Measurements from ENCODE around the gene TNIP1.

TNIP1 gene

DNA sequence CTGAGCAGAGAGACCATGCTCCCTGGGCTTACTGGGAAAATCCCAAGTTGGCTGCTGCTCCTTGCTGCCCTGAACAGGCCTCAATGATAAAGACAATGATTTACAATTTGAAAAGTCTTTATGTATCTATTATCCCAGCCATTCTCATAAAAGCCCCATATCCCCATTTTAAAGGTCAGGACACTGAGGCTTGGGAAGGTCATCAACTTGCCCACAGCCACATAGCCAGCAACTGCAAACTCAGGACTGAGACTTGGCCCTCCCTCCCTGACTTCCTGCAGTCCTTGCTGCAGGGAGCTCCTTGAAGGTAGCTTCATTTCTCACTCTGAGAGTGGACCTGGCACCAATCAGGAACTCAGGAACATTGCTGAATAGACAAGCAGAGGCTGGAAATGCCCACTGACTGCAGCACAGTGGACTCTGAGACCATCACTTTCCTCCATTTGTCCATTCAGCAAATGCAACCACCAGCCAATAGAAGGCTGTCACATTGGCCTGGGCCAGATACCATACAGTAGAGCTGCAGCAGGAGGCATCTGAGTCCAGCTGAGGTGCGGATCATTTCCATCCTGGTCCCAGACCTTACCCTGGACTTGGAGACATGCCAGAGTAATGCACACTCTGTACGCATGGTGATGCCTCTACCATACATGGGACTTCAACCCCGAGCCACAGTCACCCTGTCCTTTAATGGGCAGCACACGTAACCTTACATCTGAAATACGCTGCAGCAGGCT lies 18.3 kb downstream of the TNIP1 start:
- no peak for DNase-seq

DNA sequence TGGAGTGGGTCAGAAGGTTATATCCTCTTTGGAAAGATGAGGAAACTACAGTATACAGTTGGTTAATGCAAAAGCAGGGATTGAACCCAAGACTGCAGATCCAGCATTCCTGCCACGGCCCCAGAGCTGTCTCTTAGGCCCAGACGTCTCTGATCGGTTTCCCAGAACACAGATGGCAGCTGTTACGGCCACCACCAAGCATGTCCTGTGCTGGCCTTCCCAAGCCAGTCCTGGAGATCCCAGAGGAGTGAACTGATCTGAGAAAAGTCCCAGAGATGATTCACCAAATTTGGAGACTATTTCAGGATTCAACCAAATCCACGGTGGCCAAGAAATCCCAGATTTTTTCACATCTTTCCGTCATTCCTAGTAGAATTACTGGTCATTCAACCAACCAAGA lies 20.1 kb downstream of the TNIP1 start:
- DNase-seq, result no peak

DNA sequence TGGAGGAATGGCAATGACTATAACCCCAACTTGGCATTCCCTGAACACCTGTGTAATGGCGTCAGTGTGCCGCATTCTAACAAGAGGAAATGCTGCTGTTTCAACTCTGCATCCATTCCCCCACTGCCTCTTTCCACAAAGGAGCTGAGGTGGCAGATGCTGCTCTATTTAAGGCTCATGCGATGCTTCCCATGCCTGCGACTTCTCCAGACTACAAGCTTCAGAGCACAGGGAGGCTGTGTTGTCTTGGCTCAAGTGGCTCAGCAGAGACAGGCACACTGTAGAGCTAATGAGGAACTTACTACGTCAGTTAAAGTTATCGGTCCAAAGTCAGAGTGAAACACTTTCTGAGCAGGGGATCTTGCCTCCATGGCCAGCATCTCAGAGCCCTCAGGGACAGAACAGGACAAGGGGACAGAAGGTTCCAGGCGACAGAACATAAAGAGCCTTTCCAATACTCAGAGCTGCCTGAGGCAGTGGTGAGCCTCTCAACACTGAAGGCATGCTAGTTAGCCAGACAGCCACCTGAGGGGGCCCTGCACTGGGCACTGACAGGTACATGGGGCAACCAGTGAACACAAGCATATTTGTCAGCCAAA lies 21.8 kb downstream of the TNIP1 start:
- peak; percentile 16 for DNase-seq

DNA sequence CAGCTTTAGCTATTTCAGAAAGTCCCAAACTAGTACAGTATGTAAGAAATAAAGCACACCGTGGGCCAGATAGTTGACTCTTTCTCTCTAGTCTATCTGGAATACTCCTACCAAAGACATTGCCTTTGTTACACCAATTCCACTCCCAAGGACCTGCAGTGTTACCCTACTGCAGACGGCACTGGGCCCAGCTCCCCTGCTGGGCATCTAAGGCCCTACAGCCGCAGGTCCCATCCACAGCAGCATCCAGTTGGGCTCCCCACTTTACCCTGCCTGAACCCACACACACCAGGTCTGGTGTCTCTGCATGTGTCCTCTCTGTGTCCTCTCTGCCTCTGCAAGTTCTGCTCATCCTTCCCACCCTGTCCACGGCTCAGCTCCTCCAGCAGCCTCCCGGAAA lies 22.5 kb downstream of the TNIP1 start:
- DNase-seq, result no peak

DNA sequence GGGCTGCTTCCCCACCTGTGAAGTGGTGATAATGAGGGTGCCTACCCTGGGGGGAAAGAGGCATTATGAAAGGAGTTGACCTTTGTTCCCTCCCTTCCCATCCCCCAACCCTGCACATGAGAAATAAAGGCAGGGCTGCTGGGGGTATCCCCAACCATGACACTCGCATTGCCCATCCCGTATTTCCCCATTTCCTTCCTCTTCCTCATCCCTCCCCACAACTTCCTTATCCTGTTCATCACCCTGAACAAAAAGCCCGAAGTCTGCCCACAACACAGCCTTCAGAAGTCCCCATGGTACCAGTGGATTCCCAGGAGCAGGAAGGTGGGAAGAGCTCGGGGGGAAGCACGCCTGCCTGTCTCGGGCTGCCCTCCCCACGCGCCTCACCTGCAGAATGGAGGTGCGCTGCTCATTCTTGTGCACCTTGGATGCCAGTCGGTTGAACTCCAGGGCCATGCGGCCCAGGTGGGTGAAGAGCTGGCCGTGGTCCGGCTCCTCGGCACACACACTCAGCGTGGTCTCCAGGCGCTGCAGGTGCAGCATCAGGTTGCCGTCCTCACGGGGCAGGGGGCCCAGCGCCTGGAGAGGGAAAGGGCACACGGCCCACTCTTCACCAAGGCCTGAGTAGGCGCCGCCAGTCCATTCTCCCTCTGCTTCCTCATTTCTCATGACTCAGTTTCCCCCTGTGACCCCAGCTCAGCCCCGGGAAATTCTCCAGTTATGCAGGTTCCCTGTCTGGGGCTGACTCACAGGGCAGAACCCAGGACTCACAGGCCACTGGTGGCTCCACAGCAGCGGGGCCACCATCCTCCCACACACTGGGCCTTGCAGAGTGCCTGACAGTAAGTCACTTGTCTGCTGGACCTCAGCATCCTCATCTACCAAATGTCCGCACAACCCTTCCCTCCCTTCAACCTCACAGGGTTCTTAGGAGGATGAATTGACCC lies 24.2 kb downstream of the TNIP1 start:
- DNase-seq, result no peak

DNA sequence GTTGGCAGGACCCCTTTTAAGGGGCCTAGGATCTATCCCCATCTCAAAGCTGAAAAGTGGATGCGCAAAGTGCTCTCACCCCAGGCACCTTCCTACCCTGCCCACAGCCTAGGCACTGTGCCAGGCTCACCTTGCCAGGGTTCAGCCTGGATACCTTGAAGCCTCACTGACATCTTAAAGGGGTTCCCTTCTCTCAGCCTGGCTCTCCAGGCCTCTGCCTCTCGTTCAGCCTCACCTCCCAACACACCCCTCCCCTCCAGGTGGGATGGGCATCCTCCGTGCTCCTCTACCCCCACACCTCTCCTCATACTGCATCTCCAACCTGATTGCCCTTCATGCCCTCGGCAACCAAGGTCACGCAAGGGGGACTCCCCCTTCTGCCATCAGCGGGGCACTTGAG lies 25.5 kb downstream of the TNIP1 start:
- no peak for DNase-seq

DNA sequence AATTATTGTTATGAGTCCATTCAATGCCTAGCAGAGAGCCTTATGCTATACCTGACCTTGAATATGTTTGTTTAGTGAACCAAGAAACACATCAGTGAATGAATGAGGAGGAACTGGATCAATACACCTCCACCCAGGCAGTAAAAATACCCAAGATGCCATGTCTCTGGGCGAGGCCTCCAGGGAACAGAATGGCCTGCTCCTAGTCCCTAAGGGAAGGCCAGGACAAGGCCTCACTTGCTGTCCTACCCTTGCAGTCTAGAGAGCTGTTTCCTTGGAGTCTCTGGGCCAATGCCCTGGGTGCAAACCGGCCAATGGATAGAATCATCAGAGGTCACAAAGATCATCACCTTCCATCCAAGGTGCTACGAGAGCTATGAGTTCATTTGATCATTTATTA lies 26.1 kb downstream of the TNIP1 start:
- no peak for DNase-seq

DNA sequence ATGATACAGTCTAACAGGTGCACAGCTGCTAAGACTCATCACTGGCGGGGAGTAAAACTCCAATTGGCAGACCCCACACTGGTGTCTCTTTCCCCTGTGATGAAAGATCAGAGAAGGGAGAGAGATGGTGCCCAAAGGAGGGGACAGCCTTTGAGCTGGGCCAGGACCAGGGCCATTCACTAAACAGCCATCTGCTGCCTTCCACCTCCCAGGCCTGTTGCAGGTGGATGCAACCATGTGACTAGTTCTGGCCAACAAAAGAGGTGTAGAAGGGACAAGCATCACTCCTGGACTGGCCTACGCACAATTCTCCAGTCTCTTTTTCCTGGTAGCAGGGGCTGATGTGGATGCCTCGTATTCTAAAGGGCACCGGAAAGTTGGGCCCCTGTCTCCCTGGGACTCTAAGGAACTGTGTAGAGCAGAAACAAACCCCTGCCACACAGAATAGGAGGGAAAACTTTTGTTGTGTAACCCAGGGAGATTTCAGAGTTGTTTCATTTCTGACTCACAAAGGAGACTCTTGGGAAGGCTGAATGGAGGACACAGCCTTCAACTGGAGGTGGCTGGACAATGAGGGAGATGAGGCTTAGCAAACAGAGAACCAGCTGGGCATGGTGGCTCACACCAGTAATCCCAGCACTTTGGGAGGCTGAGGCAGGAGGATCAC lies 26.9 kb downstream of the TNIP1 start:
- DNase-seq, result no peak

DNA sequence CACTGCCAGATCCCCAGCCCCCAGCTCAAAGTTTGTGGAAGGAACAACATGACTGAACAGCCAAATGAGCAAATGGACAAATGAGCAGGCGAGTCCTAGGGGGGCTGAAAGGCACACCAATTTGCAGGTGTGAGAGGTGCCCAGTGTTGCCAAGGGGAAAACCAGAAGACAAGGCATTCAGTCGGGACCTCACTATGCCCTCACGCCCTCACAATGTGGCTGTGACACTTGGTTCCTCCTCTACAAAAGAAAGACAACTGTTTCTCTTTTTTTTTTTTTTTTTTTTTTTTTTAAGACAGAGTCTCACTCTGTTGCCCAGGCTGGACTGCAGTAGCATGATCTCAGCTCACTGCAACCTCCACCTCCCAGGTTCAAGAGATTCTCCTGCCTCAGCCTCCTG lies 28.0 kb downstream of the TNIP1 start:
- DNase-seq, result no peak

DNA sequence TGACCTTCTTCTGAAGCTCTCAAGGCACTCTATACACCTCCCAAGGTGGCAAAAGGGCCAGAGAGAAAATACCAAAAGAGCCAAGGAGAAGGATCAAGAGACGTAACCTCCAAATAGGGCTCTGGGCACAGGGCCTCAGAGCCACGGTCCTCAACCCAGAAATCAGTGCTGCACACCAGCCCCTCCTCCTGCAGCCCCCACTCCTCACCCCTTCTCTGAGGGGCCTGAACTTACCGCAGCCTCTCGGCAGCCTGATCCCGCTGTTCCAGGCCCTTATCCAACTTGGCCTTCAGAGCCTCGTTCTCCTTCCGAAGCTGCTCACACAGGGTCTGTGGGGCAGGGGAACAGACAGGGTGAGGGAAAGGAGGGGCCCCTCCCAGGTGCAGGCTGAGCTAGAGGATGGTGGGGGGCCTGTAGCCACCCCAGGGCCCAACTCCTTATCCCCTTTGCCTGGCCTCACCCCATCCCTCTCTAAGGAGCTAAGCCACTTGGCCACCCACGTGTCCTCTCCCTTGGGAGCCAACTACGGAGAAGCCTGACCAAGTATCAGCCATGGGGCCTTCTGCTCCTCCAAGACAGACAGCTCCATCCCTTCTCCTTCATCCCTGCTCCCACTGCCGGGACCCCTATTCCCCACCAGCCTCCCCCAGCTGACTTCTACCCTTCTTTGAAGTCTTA lies 28.8 kb downstream of the TNIP1 start:
- DNase-seq, result no peak

DNA sequence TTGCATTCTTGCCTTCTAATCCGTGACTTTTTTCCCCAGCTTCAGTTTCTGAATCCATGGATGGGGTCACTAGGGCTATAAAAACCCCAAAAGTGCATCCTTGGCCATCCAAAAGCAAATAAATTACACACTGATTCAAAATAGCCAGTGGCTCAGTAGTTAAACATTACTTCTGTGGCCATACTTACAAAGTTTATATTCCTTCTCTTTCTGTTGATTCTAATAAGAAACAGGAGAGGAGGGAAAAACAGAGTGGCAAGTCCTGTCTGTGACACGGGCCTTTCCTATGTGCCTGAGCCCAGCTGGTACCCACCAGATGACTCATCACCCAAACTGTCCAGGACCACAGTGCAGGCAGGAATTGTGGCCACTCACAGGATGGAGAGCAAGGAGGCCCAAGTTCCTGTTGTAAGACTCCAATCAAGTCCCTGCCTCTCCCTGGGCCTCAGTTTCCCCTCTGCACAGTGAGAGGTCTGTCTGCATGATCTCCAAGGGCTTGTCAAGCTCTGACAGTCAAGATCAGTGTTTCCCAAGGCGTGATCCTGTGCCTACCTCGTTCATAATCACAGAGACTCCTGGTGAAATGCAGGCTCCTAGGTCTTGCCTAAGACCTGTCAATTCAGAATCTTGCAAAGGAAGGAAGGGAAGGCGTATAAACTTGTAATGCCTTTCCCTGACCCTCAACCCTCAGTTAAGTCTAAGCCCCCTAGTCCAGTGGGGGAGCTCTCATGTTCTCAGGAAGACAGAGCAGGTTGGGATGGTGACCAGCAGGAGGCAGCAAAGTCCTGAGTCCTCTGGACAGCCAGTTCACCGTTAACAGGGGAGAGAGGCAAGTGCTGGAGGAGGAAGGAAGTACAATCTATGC lies 29.5 kb downstream of the TNIP1 start:
- peak; percentile 78 for DNase-seq

DNA sequence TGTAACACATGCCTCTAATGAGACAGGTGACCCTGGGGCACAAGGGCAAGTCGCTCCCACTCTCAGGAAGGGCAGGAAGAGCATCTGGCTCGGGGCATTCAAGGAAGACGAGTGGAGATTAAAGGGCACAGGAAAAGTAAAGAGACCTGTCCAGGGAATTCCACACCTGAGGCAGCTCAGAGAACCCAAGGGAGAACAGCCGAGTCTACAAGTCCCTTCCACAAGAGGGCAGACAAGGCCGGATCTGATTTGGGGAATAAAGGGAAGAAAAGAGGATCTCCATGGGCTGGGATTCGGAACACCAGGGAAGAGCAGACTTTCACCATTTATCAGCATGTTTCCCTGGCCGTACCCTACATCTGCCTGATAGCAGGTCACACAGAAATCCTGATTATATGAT lies 32.3 kb downstream of the TNIP1 start:
- no peak for DNase-seq

DNA sequence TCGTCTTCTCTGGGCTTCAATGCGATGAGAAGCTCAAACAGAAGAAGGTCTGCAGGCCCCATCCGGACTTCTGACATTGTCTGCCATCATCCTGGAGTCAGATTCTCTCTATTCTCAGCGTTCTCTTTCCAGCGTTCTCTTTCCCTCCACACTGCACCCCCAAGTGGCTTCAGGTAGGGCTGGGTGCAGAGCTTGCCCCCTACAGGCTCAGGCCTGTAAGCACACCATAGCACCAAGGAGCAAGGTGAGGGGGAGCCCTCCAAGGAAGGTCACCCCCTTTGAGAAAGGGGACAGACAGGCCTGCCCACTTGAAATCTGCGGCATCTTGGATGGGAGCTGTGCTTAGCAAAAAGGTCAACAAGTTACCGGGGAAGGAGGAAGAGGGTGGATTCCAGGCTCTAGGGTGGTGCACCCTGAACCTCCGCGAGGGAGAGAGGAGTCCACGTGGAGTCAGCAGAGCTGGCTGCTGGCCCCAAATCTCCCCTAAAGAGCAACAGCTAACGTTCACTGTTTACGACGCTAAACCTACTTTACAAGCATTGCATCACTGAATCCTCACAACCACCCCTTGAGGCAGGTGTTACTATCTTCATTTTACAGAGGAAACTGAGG lies 32.9 kb downstream of the TNIP1 start:
- DNase-seq, result peak; percentile 40

DNA sequence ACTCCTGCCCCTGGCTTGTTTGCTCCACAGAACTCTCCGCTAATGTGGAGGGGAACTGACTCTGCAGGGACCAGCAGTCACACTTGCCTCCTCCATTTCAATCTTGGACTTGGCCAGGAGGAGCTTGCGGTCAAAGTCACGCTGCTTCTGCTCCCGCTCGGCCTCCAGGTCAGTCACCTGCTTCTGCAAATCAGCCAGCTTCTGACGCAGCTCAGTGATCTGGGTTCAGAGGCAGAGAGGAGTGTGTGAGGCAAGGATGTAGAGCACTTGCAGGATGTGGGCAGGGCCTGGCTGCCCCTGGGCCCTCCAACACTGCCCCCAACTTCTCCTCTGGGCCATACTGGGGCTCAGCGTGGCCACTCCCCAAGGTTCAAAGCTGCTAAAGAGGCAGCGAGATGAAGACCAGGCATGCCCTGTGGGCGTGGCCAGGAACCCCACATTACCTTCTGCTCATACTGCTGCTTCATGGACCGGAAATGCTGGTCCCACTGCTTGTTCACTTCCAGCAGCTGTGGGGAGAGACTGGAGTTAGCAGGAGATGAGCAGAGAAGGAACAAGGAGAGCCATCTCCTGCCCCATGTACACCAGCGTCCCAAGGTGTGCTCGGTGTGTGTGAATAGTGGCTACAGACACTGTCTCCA lies 38.3 kb downstream of the TNIP1 start:
- DNase-seq, result no peak

DNA sequence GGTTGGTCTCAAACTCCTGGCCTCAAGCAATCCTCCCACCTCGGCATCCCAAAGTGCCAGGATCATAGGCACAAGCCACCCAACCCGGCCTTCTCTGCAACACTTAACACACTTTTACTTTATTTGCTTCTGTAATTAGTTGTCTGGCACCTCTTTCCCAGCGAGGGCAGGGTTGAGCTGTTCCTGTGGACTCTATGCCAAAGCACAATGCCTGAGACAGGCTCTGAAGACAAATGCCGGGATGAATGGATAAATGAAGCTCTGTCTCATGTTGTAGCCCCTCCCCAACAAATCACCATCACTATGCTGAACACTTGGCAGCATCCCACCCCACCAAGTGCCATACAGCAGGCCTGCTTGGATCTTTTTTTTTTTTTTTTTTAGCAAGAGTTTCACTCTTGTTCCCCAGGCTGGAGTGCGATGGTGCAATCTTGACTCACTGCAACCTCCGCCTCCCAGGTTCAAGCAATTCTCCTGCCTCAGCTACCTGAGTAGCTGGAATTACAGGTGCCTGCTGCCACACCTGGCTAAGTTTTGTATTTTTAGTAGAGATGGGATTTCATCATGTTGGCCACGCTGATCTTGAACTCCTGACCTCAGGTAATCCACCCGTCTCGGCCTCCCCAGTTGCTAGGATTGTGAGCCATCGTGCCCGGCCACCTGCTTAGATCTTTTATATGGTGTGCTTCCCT lies 39.1 kb downstream of the TNIP1 start:
- DNase-seq, result no peak

DNA sequence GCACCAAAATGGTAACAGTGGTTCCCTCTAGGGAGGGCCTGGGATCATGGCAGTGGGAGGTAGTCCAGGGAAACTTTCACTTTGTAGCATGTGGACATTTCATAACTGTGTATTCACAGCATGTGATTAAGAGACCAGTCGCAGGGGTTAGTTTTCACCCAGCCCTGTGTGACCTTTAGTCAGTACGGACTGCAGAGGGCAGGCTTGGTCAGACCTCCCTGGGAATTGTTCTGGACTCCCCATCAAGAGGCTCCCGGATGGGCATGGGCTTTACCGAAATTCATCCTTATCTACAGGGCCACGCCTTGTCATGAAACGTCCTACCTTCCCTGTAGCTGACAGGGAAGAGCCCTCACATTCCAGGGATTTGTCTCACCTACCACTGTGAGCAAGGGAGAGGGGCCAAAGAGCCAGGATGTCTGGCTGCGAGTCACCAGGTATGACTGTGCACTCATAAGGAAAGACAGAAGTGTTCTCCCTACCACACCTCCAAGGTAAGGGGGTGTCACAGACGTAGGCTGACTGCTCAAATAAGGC lies 40.6 kb downstream of the TNIP1 start:
- DNase-seq, result no peak

DNA sequence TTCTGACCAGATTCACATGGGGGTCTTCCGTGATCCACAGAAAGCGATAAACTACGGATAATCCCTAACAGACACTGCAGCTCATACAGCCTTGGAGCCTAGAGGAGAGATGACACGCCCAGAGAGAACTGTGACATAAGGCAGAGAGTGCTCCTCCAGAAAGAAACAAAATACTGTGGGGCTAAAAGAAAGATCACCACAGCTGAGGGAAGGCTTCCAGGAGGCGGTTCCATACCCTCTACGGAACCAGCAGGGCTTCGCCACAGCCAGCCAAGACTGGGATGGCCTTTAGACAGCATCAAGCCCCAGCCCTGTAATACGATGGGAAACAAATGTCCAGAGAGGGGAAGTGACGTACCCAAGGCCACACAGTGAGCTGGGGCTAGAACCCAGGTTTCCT lies 41.2 kb downstream of the TNIP1 start:
- DNase-seq, result no peak

DNA sequence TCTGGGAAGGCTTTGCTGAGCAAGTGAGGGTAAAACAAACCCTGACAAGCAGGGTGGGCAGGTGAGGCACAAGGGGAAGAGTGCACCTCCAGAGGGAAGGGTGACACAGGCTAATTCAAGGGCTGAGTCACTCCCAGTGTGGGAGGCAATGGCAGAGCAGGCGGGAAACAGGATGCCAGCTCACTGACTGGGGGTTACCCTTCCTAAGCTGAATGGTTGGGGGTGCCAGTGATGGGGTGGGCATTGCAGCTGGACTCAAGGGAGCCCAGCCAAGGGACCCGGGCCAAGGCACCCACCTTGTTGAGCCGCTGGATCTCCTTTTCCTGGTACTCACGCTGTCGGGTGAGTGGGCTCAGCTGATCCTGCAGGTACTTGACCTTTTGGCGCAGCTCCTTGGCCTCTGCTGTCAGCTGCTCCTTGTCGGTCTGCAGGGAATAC lies 42.0 kb downstream of the TNIP1 start:
- no peak for DNase-seq

DNA sequence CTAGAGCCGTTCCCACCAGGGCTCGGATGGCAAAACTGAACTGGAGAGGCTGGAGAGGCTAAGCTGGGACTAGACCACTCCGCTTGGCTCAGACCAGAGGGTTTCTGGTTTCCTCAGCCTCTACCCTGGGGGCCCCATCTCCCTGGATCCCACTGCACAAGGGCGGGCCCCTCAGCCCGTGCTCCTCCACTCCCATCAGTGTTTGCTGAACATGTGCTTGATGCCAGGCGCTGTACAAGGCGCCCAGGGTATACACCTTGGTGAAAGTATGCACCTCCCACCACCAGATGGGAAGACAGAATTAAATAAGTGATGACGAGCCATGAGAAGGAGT lies 42.5 kb downstream of the TNIP1 start:
- DNase-seq, result no peak
